GM18519 (cell line): ENCODE measurements around the gene CSRP2.
A peak's percentile ranks its signal among the peaks of the same experiment; 100 is the strongest.

ENCODE experiments used
- ATAC-seq: cut with Tn5 transposase; IDR thresholded peaks from one replicate; pipeline ENCODE4 v1.9.1; 2021; ENCODE audit warnings: mild to moderate bottlenecking, moderate library complexity; ENCODE audit not compliant: unreplicated experiment, low FRiP score

CSRP2 gene

DNA sequence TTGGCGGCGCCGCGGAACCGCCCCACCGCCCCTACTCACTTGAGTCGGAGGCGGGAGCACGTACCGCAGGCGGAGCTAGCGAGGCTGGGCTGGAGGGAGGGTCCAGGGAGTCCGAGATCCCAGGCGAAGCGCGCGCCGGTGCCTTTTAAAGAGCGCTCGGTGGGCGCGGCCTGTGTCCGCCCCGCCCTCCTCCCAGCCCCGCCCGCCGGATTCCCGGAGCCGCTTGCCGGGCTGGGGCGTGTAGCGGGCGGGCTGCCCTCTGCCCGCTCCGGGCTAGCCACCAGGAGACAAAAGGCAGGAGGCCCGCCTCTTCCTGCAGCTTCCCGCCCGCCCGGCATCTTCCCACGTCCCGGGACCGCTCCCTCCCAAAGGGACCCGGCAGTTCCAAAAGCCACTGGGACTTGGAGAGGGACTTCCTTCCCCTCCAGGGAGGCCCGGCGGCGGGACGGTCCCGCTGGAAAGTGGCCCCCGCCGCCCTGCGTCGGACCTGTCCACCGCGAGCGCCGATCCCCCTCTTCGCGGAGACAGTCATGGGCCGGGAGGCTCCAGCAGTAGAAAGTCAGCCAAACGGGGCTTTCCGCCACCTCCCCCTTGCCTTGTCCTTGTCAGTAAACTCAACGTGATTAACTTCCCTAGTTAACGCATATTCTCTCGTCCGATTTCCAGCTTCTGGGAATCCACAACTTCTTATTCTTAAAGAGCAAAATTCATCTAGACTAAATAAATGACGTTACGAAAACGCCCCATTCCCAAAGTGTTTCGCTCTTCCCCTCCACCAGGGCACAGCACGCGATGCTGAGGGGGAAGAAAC is at the start of gene CSRP2:
Gene CSRP2, minus strand, starts transcription at position 121 of the 811 bp plus-strand sequence. CDS start 12,759 bp downstream, outside the sequence.
- peak; percentile 86 for ATAC-seq

DNA sequence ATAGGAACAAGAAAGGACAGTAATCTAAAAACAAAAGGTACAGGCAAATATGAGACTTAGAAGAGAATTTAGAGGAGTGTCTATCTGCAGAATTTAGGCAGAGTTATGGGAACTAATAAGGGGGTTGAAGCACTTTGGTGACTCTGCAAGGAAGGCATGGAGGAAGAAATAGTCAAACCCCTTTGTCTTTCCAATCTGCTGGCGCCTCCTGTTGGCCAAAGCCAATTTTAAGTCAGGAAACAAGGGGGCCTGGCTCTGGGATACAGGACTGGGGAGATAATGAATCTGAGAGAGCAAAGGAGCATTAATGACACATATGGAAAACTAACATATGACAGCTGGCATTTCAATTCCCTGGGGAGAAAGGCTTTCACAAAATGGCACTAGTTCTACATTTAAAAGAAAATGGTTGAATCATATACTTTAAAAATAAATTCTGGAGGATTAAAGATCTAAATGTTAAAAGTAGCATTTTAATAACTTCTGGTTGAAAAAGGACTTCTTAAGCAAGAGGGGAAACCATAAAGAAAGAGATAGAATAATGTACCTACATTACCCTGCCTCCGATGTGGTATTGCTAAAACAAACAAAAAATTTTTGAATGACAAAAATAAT is 48.5 kb upstream of the CSRP2 start:
- no peak for ATAC-seq

DNA sequence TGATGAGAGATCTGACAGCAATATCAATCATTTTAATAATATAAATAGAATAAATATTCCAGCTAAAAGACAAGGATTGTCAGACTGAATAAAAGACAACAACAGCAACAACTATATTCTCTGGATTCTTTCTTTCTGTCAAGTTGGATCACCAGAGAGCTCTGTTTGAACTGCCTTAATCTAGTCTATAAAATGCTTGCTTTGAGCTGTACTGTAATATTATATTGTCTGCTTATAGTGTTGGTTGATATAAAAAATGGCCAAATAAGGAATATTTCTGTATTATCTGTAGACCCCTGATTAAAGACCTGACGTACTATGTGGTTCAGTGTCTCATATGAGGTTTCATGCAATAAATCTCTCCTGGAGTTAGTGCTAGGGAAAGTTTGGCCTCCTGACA is 46.3 kb upstream of the CSRP2 start:
- no peak for ATAC-seq

DNA sequence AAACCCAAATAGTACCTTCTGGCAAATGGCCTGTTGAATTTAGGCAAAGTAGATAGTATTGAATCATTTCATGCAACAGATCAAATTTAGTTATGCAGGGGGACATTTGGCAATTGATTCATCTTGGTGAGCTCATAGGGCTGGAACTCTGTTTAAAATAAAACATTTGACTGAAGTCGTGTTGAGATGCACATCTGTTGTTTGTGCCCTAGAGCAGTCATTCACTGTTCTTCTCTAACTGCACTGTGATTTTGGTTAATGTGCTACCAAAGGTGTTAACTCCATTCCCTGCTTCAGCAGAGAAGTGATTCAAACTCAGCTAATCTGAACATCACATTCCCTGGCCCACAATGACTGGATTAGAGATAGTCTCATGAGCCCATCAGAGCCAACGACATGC is 44.0 kb upstream of the CSRP2 start:
- no peak for ATAC-seq

DNA sequence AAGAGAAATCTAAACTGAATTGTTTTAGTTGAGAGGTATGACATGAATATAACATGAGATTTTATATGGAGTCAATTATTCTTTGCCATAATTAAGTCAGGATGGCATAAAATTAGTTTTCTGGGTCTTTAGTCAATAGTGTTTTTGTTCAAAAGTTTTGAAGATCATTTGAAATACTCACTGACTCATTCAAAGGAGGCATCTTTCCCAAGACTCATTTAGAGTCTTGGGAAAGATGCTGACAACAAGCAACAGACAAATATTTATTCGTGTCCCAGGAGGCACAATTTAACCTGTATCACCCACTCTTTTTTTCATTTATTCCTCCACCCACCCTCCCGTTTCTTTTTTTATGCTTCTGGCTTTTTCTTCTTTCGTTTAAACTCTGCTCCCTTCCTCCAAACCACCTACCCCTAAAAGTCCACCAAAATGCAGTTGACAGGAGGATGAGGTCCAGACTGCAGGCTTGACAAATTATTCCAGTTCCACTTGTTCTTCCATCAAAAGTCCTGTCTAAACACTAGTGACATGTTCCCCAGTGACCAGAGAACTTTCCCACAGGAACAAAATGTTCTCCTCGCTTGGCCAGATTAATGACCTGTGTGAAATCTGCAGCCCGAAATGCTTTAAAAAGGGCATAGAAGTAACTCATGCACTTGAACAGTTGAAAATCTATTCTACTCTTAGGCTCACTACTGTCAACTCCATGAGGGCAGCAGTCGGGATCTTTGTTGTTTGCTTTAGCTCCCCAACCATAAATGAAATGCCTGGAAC is 43.3 kb upstream of the CSRP2 start:
- ATAC-seq = no peak

DNA sequence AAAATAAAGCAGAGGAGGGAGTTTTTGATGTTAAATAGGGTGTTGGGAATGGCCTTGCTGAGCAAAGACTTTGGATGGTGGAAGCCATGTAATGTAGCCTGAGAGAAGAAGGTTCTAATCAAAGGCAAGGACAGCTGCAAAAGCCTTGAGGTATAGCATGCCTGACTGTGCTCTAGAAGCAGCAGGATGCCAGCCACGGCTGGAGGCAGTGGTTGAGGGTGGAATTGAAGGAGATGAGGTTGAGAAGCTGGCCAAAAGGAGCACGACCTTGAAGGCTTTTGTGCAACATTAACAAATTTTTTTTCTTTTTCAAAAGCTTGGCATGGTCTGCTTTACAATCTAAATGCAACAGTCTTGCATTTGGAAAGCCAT is 42.3 kb upstream of the CSRP2 start:
- ATAC-seq = no peak

DNA sequence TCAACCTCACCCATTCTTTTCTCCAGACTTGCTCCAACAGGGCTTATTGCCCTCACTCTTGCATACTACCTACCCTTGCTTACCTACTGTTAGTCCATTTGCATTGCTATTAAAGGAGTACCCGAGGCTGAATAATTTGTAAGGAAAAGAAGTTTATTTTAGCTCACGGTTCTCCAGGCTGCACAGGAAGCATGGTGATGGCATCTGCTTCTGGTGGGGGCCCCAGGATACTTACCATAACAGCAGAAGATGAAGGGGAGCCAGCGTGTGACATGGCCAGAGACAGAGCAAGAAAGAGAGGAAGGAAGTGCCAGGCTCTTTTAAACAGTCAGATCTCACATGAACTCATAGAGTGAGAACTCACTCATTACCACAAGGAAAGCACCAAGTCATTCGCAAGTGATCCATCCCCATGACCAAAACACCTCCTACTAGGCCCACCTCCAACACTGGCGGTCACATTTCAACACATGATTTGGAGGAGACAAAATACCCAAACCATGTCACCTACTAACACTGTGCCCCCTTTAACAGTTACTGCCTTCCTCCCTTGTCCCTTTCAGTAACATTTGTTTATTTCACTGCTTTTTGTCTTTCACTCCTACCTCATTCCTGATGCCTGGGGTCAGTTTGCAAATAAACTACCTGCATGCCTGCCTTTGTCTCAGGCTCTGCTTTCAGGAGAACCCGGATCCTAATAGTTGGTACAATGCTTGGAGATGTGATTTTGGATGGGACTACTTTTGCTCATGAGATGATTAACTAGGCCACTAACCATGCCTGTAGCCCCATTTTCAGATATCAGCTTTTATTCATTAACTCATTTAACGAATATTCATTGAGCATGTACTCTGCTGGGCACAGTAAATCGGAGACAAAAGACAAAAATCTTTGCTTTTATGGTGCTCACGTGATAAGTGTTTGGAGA is 41.6 kb upstream of the CSRP2 start:
- peak; percentile 70 for ATAC-seq

DNA sequence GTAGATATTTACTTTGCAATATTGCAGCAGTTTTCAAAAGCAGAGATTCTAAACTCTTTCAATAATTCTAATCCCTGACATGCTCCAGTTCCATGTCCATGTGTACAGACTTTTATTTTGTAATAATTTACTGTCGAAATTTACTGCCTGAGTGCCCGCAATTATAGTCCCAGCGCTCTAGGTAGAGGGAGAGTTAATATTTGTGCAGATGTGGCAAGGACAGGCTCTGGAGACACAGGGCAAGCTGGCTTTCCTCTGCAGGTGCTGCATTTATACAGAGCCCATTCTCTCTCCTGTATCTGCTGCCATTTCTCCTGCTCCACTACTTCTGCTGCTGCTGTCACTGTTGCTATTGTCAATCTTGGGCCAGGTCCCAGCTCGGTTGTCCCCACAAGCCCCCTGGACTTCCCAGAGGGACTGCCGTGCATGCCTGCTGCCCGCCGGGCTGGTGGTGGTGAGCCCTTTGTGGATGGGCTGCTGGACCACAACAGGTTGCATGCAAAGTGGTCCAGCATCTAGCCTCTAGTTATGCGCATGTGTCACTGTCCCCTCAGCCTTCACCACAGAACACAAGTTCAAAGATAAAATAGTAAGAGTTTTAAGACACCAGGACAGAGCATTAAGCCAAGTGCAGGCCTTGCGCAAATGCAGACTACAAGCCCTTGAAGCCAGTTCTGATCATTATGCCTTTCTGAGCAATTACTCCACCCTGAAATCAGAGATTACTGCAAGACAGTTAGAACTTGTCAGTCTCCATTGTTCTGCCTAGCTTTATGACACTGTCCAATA is 40.8 kb upstream of the CSRP2 start:
- peak; percentile 7 for ATAC-seq

DNA sequence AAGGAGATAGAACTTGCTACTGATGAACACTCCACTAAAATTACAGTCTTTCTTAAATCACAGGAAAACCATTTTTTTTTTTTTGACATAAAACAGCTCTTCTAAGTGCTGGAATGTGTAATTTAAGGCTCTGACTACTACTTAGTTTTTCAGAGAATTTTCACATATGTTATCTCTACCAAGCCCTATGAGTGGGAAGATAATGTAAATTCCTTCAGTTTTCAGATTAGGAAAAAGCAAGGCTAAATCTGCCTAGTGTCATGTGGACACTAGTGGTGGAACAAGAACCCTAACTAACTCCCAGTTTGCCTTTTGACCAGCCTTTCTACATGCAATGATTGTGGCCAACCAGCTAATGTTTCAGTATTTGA is 37.3 kb upstream of the CSRP2 start:
- no peak for ATAC-seq

DNA sequence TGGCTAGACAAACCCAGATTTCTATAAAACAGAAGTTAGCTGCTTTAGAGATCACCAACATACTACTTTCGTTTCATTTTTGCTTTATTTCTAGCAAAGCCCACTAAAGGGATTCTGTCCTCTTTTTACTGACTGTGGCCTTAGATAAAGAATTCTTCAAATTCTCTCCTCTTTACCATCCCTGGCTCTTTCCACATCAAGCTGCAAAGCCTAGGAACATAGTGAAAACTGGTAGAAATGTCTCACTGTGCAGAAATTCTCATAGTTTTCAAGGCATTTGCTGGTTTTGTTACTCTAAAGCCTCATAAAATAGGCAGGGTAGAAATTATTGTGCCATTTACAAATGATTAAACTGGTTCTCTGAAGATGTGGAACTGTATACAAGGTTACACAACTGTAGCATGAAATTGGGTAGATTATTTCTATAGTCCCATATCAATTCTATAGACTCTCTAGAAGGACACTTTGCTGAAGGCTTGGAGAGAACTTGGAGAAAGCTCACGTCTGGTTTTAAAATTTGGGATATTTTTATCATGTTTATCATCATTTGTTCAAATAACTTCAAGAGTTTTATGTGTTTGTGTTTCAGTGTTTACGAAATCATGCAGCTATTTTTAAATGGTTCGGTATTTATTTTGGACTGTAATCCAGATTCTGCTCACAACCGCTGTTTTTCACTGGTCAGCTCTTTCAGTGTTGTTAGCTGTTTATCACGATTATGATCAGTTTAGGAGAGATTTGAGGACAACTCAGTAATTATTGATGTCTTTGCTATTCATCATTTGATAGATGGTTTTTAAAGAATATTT is 36.7 kb upstream of the CSRP2 start:
- no peak for ATAC-seq

DNA sequence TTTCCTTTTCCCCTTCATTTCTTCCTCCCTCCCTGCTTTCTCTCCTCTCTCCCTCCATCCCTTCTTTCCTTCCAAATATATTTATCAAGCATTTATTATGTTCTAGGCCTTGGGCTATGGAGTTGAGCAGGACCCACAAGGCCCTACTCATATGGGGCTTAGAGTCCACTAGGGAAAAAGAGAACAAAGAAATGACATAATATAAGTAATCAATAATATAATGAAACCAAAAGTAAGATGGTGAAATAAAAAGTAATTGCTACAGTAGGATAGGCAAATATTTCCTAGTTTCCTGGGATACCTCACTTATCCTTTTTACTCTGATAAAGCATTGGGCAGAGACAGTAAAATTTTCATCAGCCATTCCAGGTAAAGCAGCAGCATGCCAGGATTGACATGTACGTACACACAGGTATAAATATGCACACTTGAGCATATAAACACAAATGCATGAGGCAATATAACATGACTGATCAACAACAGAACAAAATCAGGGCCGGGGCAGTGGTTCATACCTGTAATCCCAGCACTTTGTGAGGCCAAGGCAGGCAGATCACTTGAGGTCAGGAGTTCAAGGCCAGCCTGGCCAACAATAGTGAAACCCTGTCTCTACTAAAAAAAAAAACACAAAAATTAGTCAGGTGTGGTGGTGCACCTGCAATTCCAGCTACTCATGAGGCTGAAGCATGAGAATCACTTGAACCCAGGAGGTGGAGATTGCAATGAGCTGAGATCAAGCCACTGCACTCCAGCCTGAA is 35.5 kb upstream of the CSRP2 start:
- ATAC-seq = no peak

DNA sequence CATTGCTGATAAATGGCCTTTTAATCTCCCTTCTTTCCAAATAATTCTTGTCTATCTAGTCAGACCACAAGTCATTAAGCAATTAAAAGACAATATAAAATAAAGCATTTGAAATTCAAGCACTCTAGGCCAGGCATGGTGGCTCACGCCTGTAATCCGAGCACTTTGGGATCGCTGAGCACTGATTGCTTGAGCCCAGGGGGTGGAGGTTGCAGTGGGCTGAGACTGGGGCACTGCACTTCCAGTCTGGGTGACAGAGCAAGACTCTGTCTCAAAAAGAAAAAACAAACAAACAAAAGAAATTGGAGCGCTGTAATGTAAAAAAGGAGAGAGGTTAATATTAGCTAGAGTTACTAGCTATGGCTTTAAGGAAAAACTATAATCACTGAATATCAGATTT is 30.5 kb upstream of the CSRP2 start:
- no peak for ATAC-seq

DNA sequence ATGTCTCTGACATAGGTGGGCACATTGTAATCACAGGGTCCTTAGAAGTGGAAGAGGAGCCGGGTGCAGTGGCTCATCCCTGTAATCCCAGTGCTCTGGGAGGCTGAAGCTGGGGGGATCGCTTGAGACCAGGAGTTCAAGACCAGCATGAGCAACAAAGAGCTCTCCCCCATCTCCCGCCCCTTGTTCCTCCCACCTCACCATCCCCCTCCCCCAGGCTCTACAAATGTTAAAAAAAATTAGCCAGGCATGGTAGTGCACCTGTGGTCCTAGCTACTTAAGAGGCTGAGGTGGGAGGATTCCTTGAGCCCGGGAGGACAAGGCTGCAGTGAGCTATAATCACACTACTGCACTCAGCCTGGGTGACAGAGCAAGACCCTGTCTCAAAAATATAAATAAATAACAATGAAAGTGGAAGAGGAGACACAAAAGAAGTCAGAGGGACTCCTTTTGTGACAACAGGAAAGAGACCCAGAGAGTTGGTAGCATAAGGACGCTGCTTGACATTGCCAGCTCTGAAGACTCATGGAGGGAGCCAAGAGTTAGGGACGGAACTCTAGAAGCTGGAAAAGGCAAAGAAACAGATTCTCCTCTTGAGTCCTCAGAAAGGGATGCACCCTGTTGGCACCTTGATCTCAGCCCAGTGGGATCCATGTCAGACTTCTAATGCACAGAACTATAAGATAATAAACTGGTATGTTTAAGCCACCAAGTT is 29.6 kb upstream of the CSRP2 start:
- ATAC-seq = no peak

DNA sequence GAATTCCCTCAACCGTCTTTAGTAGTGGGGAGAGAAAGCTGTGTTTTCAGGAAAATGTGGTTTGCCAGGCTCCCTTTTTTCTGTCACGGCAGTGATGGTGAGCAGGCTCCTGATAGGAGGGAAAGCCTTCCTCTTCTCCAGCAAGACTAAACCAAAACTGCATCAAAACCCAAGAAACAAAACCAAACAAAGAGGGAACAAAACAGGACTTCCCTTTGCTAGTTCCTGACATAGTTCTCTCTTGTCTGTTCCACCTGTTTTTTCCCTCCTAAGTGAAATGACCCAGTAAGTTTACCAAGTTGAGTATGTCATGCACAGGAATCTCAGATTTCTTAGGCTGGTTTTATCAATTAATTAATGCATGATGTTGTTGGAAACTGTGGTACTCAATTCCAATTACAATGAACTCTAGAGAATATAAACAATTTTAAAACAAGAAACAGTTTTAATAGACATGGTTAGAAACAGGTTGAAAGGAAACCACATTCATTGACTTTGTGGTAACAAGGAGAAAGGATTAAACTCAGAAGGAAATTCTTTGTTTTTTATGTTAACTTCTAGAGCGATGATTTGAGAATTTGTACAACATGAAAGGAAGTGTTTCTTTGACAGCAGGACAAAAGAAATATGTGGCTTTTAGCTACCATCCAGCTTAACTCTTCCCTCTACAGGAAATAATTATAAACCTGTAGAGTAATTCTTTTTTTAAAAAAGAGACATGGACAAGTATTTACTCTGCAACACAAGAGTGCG is 23.0 kb upstream of the CSRP2 start:
- ATAC-seq = no peak

DNA sequence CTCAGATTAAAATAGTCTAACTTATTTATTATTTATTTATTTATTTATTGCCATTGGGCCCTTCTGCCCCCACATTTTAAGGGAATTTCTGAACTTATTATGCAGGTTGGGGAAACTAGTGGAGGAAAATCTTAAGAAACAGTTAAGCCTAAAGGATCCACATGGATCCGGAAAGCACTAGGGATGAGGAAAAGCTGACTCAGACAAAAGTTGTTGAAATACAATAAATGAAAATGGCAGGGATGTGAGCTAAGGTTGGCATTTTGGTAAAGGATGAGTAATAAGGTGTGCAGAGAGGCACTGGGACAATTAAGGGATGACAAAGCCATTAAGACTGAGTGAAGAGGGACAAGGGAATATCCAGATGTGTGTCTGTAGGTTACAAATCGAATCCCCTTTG is 20.7 kb upstream of the CSRP2 start:
- ATAC-seq = no peak

DNA sequence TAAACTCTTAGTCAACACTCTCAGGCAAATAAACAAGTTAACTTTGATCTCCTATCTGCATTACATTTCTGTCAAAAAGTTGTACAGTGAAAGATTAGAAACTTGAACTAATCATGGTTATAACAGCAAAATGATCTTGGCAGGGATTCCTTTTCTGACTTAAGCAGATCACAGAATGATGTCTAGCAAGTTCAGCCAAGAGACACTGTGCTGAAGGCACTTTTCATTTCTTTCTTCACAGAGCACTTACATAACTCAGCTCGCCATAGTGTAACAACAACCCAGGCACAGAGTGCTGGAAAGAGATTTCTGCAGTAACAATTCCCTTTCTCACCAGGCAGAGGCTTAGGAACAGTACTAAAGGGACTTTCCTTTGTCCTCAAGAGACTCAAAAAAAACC is 19.6 kb upstream of the CSRP2 start:
- ATAC-seq = no peak

DNA sequence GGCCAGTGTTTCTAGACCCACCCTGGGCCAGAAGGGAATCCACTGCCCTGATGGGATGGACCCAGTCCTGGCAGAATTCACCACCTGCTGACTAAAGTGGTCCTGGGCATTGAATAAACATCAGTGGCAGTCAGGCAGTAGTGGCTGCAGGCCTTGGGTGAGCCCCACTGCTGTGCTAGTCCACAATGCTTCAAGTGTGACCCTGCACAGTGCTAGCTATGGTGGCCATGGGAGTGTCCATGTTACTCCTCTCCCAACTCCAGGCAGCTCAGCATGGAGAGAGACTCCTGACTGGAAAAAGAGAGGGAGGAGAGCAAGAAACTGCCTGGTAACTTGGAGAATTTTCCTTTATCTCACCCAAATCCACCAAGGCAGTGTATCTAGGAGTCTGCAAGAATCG is 17.5 kb upstream of the CSRP2 start:
- no peak for ATAC-seq
